Mucosa of descending colon (tissue), 3 donors: Measurements from ENCODE around the gene FOXL1. TPM values are rescaled to one million over a fixed set of nuclear protein-coding genes. Genes with fewer than 3 reads are reported as not detected.

Source experiments
- ATAC-seq: fragments of 200-7000 bp; cut with Tn5 transposase; one replicate; pipeline ENCODE4 v1.9.1; 2020; ENCODE audit warnings: mild to moderate bottlenecking, moderate library complexity
- DNase-seq, 3 donors: peaks; one replicate each; pipeline ENCODE4 v3.0.0-alpha.2; 2020
- H3K36me3 ChIP-seq: fragments of 200-600 bp; one replicate; pipeline ENCODE4 v1.8.0; 2021; ENCODE audit warnings: low read depth, mild to moderate bottlenecking
- H3K4me1 ChIP-seq: fragments of 200-600 bp; one replicate; pipeline ENCODE4 v1.8.0; 2021; ENCODE audit warnings: low read depth, mild to moderate bottlenecking
- H3K4me3 ChIP-seq: fragments of 200-600 bp; one replicate; pipeline ENCODE4 v1.8.0; 2021; ENCODE audit warnings: mild to moderate bottlenecking
- H3K9me3 ChIP-seq: fragments of 200-600 bp; one replicate; pipeline ENCODE4 v1.8.0; 2021; ENCODE audit warnings: mild to moderate bottlenecking
- intact Hi-C, 2 donors: fragments of 100-400 bp; cut with DNase I in 1 of 2; cut with micrococcal nuclease in 1 of 2; formaldehyde crosslinking; loops; one replicate each; pipeline versions ENCODE4 v1.11.0 to v1.11.1; 2022; cut with DNase I, micrococcal nuclease
- total RNA-seq, 3 donors: library from RNA; stranded (reverse); fragmentation: NEBNext Ultra II Directional in 2 of 3; extraction: Animal tissue kit (Norgen Biotek cat#: 25700) in 2 of 3; gene quantifications; one replicate each; pipeline versions ENCODE4 v1.2.1 to v1.2.4, GENCODE V29; 2021 to 2023
- TF ChIP-seq, protein P1 (sequence below): fragments of 200-600 bp; IDR thresholded peaks from one replicate; pipeline ENCODE4 v1.8.0; 2022; ENCODE audit warnings: antibody characterized with exemption, mild to moderate bottlenecking
- donor health status: DM: no; HTN: no; CAD: no; lungs with moderate emphysema.
- donor health status: DM: no; HTN: no; CAD: no.
- donor health status: DM: no; HTN: yes; CAD: no.

The FOXL1 gene
- total RNA-seq, 3 donors from 2014 or later = 1.1 to 3.6 (median 2.4) TPM

DNA sequence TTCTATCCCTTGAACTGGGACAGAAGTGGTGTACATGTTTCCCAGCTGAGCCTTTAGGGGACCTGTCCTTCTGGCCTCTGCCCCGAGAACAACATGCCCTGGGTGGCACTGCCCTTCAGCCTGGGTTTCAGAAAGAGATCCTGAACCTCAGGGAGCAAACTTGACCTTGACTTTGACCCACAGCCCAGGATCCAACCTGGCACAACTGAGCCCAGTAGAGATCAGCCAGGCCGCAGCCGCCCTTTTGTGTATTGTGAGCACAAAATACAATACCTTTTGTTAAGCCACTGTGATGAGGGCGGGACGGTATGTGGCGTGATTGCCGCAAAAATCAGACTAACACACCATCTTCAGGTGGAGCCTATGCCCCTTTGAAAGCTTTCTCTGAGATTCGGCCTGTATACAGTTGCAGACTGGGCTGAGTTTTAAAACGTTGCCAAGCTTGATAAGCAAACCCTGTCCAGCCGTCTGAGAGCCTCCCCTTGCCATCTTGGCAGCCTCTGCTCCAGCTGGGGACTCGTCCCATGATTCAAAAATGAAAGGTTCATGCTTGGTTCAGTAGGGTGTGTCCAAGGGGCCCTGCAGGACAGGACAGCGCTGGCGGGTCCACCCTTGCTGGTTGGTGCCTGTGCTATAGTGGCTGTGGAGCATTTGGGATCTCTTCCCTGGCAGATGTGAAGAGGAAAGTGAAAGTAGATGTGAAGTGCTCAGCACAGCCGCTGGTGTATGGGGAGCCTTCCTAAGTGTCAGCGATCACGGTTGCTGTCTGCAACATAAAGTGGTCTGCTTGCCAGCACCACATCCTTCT is 40.3 kb downstream of the FOXL1 start:
- Histone ChIP-seq H3K4me1 (no peaks in the 10 kb centered on the region), H3K9me3 (no peaks in the 10 kb centered on the region), H3K4me3 (no peak overlapping the region), H3K36me3 (no peaks in the 10 kb centered on the region)
- no peak for ATAC-seq
- TF ChIP-seq, protein P1, sequence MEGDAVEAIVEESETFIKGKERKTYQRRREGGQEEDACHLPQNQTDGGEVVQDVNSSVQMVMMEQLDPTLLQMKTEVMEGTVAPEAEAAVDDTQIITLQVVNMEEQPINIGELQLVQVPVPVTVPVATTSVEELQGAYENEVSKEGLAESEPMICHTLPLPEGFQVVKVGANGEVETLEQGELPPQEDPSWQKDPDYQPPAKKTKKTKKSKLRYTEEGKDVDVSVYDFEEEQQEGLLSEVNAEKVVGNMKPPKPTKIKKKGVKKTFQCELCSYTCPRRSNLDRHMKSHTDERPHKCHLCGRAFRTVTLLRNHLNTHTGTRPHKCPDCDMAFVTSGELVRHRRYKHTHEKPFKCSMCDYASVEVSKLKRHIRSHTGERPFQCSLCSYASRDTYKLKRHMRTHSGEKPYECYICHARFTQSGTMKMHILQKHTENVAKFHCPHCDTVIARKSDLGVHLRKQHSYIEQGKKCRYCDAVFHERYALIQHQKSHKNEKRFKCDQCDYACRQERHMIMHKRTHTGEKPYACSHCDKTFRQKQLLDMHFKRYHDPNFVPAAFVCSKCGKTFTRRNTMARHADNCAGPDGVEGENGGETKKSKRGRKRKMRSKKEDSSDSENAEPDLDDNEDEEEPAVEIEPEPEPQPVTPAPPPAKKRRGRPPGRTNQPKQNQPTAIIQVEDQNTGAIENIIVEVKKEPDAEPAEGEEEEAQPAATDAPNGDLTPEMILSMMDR = no peak
- intact Hi-C loops = no loop called here
- no peak for DNase-seq

DNA sequence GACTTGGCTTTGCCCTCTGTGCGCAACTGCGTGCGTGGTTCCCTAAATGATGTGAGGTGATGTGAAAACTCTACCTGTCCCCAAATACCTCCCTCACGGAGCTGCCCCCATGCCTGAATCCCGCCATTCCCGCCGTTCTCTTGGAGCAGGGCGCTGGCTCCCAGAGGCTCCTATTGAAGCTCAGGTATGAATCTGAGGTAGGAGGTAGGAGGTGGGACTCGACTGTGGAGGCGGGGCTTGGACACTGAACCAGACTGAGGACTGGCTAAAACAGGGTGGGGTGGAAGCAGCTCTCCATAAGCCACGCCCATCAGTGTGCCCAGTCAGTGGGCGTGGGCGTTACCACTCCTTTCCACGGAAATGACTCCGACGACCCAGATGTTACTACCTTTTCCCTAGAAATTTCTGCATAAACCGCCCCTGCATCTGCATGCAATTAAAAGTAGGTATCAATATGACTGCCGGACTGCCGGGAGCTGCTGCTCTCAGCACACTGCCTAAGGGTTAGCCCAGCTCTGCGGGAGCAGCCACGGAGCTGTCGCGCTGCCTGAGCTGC is 41.0 kb downstream of the FOXL1 start:
- no peak for ATAC-seq
- TF ChIP-seq, protein P1 = no peak
- Histone ChIP-seq H3K4me1 (no peaks in the 10 kb centered on the region), H3K36me3 (no peaks in the 10 kb centered on the region), H3K4me3 (no peak overlapping the region), H3K9me3 (no peaks in the 10 kb centered on the region)
- intact Hi-C loops = no loop called here
- DNase-seq = no peak

DNA sequence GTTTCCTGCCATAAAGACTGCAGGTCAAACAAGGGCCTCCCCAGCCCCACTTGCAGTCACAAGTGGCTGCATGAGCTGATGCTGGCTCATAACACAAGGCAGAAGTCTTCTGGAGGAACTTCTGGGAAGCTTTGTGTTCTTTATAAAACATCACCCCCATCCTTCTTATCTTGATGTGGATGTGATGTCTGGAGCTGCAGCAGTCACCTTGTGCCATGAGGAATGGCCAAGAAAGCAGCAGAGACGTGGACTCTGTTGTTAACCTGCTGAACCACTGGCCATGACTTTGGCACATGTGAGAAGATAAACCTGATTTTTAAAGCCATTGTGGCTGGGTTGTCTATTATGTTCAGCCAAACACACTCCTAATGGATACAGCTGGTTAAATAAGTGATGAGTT is 41.8 kb downstream of the FOXL1 start:
- intact Hi-C loops = no loop called here
- ATAC-seq (no peak), DNase-seq (no peak)
- TF ChIP-seq, protein P1 = no peak
- H3K4me3 ChIP-seq = no peak overlapping the region
- no peaks in the 10 kb centered on the region for H3K9me3 ChIP-seq
- no peaks in the 10 kb centered on the region for H3K4me1 ChIP-seq
- H3K36me3 ChIP-seq = no peaks in the 10 kb centered on the region

DNA sequence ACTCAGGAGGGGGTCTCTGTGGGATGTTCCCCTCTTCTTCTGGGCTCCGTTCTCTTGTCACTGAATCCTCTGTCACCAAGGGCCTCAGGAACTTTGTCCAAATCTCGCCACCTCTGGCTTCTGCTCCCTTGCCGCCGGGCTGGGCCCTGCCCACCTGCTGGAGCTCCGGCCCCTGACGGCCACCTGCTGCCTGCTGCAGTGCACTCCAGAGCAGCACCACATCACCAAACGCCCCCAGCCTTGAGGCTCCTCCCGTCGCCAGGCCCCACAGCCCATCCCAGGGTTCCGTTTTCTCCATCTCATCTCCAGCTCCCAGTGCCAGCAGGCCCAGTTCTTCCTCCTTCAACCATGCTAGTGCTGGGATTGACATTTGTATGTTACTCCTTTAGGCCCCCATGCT is 43.6 kb downstream of the FOXL1 start:
- H3K36me3 ChIP-seq = no peaks in the 10 kb centered on the region
- ATAC-seq = no peak
- TF ChIP-seq, protein P1 = no peak
- no peaks in the 10 kb centered on the region for H3K9me3 ChIP-seq
- intact Hi-C loops = no loop called here
- no peak overlapping the region for H3K4me3 ChIP-seq
- no peaks in the 10 kb centered on the region for H3K4me1 ChIP-seq
- no peak for DNase-seq

DNA sequence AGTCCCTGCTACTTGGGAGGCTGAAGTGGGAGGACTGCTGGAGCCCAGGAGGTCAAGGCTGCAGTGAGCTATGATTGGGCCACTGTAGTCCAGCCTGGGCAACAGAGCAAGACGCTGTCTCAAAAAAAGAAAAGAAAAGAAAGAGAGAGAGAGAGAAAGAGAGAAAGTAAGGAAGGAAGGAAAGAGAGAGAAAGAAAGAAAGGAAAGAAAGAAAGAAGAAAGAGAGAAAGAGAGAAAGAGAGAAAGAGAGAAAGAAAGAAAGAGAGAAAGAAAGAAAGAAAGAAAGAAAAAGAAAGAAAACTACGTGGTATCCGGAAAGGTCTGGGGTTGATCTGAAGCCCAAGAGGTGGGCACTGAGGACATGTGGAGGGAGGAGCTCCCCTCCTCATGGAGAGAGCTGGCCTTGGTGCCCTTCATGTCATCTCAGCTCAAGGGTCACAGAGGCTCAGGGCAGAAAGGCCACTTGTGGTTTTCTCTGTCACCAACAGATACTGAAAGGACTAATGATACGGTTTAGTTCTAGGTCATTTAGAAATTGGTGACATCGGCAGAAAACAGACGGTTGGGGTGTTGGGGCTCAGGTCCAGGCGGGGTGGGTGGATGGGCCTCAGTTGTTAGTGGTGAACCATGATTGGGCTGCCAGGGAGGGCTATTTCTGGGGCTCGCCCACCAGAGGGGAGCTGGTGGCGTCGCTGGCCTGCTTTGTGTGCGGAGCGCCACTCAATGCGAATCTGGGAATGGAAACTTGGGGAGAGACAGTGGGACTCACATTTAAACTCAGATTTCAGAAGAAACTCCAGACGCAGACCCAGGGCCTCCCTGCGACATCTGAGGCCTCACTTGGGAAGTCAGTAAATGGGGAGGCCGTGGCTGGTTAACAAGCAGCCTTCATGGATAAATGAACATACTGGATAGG is 44.6 kb downstream of the FOXL1 start:
- H3K4me1 ChIP-seq = no peaks in the 10 kb centered on the region
- TF ChIP-seq, protein P1 = no peak
- intact Hi-C loops = no loop called here
- H3K4me3 ChIP-seq = no peak overlapping the region
- DNase-seq (no peak), ATAC-seq (no peak)
- H3K9me3 ChIP-seq = no peaks in the 10 kb centered on the region
- H3K36me3 ChIP-seq = no peaks in the 10 kb centered on the region
